GM12873 (cell line): Measurements from ENCODE around the gene PLGRKT.

Source experiments
- CTCF ChIP-seq: IDR thresholded peaks from 2 replicates; pipeline ENCODE4 v1.5.1; 2012; ENCODE audit warnings: low read depth, mild to moderate bottlenecking, moderate library complexity, low read length, control low read depth; ENCODE audit not compliant: insufficient read depth; ENCODE audit errors: missing control alignments

Gene PLGRKT

GRCh38 chr9:5315187-5315923, 122.4 kb downstream of the PLGRKT start:
- no peak for TF ChIP-seq CTCF

GRCh38 chr9:5310851-5311250, 126.9 kb downstream of the PLGRKT start:
- no peak for TF ChIP-seq CTCF
